WTC11 (cell line): ENCODE data around the gene GTF2H1.

Source experiments
- ATF6 ChIP-seq: sonication (generic); formaldehyde crosslinking; IDR thresholded peaks from 2 replicates; pipeline ENCODE4 v1.8.1; 2023; ENCODE audit warnings: mild to moderate bottlenecking, missing genetic modification reagents
- CDX4 ChIP-seq: fragments of 250-450 bp; sonication (Bioruptor Pico); IDR thresholded peaks from 2 replicates; pipeline ENCODE4 v1.9.0; 2021; ENCODE audit warnings: moderate library complexity, mild to moderate bottlenecking, inconsistent platforms, borderline replicate concordance
- CTCF ChIP-seq: fragments of 200-600 bp; IDR thresholded peaks from 2 replicates; pipeline ENCODE4 v1.8.0; 2022; ENCODE audit warnings: antibody characterized with exemption
- ESRRA ChIP-seq: sonication (generic); formaldehyde crosslinking; IDR thresholded peaks from 2 replicates; pipeline ENCODE4 v1.8.1; 2022; ENCODE audit warnings: mild to moderate bottlenecking, missing genetic modification reagents, borderline replicate concordance
- KAT7 ChIP-seq: sonication (generic); formaldehyde crosslinking; IDR thresholded peaks from 2 replicates; pipeline ENCODE4 v1.8.1; 2023; ENCODE audit warnings: missing genetic modification reagents, mild to moderate bottlenecking, borderline replicate concordance
- MAX ChIP-seq: sonication (generic); formaldehyde crosslinking; IDR thresholded peaks from 2 replicates; pipeline ENCODE4 v1.8.0; 2022; ENCODE audit warnings: mild to moderate bottlenecking, missing genetic modification reagents
- NFE2L1 ChIP-seq: sonication (generic); formaldehyde crosslinking; IDR thresholded peaks from 2 replicates; pipeline ENCODE4 v1.8.1; 2023; ENCODE audit warnings: missing genetic modification reagents
- NR2C2 ChIP-seq: sonication (generic); formaldehyde crosslinking; IDR thresholded peaks from 2 replicates; pipeline ENCODE4 v1.8.0; 2022; ENCODE audit warnings: mild to moderate bottlenecking, missing genetic modification reagents
- PREB ChIP-seq: sonication (generic); formaldehyde crosslinking; IDR thresholded peaks from 2 replicates; pipeline ENCODE4 v1.8.1; 2022; ENCODE audit warnings: mild to moderate bottlenecking, missing genetic modification reagents, moderate library complexity, borderline replicate concordance
- ZNF281 ChIP-seq: sonication (generic); formaldehyde crosslinking; IDR thresholded peaks from 2 replicates; pipeline ENCODE4 v1.8.0; 2023; ENCODE audit warnings: mild to moderate bottlenecking, missing genetic modification reagents

GRCh38 chr11:18314784-18315523, 7.4 kb upstream of the GTF2H1 start:
- TF ChIP-seq KAT7 (CRISPR knock-in tag) = no peak
- TF ChIP-seq CTCF = no peak
- no peak for TF ChIP-seq NFE2L1 (CRISPR knock-in tag)
- no peak for TF ChIP-seq ATF6 (CRISPR knock-in tag)
- TF ChIP-seq PREB (CRISPR knock-in tag) = no peak
- TF ChIP-seq ZNF281 (CRISPR knock-in tag) = no peak
- no peak for TF ChIP-seq NR2C2
- TF ChIP-seq CDX4 (CRISPR knock-in tag) = no peak
- no peak for TF ChIP-seq ESRRA (CRISPR knock-in tag)
- no peak for TF ChIP-seq MAX (CRISPR knock-in tag)
